GM12878 (cell line): Measurements from ENCODE around the gene SGMS1. TPM values are rescaled to one million over a fixed set of nuclear protein-coding genes. Genes with fewer than 3 reads are reported as not detected.

Experiments
- ATF3 ChIP-seq: IDR thresholded peaks from 2 replicates; pipeline ENCODE4 v1.6.1; 2011; ENCODE audit warnings: low read depth, mild to moderate bottlenecking, low read length, moderate library complexity, borderline replicate concordance; ENCODE audit errors: extremely low read depth
- BCL3 ChIP-seq: IDR thresholded peaks from 2 replicates; pipeline ENCODE4 v1.6.1; 2011; ENCODE audit warnings: borderline replicate concordance, low read depth, mild to moderate bottlenecking, moderate library complexity, low read length; ENCODE audit not compliant: insufficient read depth, poor library complexity, severe bottlenecking
- BMI1 ChIP-seq: fragments of 450-650 bp; IDR thresholded peaks from 2 replicates; pipeline ENCODE4 v1.6.1; 2016; ENCODE audit warnings: mild to moderate bottlenecking, moderate library complexity, borderline replicate concordance
- CBFB ChIP-seq: IDR thresholded peaks from 2 replicates; pipeline ENCODE4 v1.6.1; 2016; ENCODE audit warnings: antibody characterized with exemption, low read depth
- ETV6 ChIP-seq, 2 experiments: fragments of 450-650 bp in 1 of 2; IDR thresholded peaks in 1 of 2; conservative IDR thresholded peaks in 1 of 2; 2 replicates each; pipeline ENCODE4 v1.6.1; 2014; ENCODE audit warnings: antibody characterized with exemption in 1 of 2, borderline replicate concordance in 1 of 2, low read depth in 1 of 2, mild to moderate bottlenecking in 1 of 2, moderate library complexity in 1 of 2
- GABPA ChIP-seq: IDR thresholded peaks from 2 replicates; pipeline ENCODE4 v1.6.1; 2014; ENCODE audit warnings: antibody characterized with exemption, low read depth, mild to moderate bottlenecking, inconsistent platforms
- GATAD2B ChIP-seq: fragments of 450-650 bp; conservative IDR thresholded peaks from 2 replicates; pipeline ENCODE4 v1.6.1; 2017; ENCODE audit warnings: low read depth, mild to moderate bottlenecking, moderate library complexity
- HDAC6 ChIP-seq: fragments of 200-600 bp; sonication (generic); IDR thresholded peaks from one replicate; pipeline ENCODE4 v1.8.0; 2017; ENCODE audit warnings: antibody characterized with exemption; ENCODE audit not compliant: unreplicated experiment
- IKZF1 ChIP-seq: fragments of 450-650 bp; conservative IDR thresholded peaks from 2 replicates; pipeline ENCODE4 v1.6.1; 2017; ENCODE audit warnings: antibody characterized with exemption, mild to moderate bottlenecking
- IKZF2 ChIP-seq, 2 experiments: fragments of 450-650 bp; IDR thresholded peaks; 2 replicates each; pipeline ENCODE4 v1.6.1; 2017; ENCODE audit warnings: mild to moderate bottlenecking in 2 of 2, moderate library complexity in 2 of 2
- MEF2B ChIP-seq: fragments of 450-650 bp; IDR thresholded peaks from 2 replicates; pipeline ENCODE4 v1.6.1; 2018; ENCODE audit warnings: mild to moderate bottlenecking, moderate library complexity; ENCODE audit not compliant: partially characterized antibody, poor library complexity, severe bottlenecking
- NBN ChIP-seq: fragments of 450-650 bp; IDR thresholded peaks from 2 replicates; pipeline ENCODE4 v1.6.1; 2016
- RBBP5 ChIP-seq: fragments of 200-600 bp; sonication (generic); conservative IDR thresholded peaks from 2 replicates; pipeline ENCODE4 v1.6.1; 2016
- RUNX3 ChIP-seq: IDR thresholded peaks from 2 replicates; pipeline ENCODE4 v1.6.1; 2012; ENCODE audit warnings: low read length, inconsistent platforms
- SIN3A ChIP-seq: IDR thresholded peaks from 2 replicates; pipeline ENCODE4 v1.6.1; 2012; ENCODE audit warnings: low read depth, low read length, improper control_type of control experiment
- SIX5 ChIP-seq: IDR thresholded peaks from 2 replicates; pipeline ENCODE4 v1.6.1; 2011; ENCODE audit warnings: mild to moderate bottlenecking, low read depth, low read length, moderate library complexity; ENCODE audit not compliant: severe bottlenecking
- SMC3 ChIP-seq: IDR thresholded peaks from 2 replicates; pipeline ENCODE4 v1.6.1; 2011; ENCODE audit warnings: low read length, improper control_type of control experiment, borderline replicate concordance
- SPI1 ChIP-seq: IDR thresholded peaks from 2 replicates; pipeline ENCODE4 v1.6.1; 2011; ENCODE audit warnings: low read depth, mild to moderate bottlenecking, low read length, moderate library complexity, borderline replicate concordance; ENCODE audit not compliant: insufficient read depth
- SREBF1 ChIP-seq: IDR thresholded peaks from 2 replicates; pipeline ENCODE4 v1.6.1; 2012; ENCODE audit warnings: mild to moderate bottlenecking, low read length
- SUZ12 ChIP-seq: fragments of 200-600 bp; sonication (generic); IDR thresholded peaks from one replicate; pipeline ENCODE4 v1.6.1; 2018; ENCODE audit warnings: antibody characterized with exemption, mild to moderate bottlenecking; ENCODE audit not compliant: unreplicated experiment
- TARDBP ChIP-seq: IDR thresholded peaks from 2 replicates; pipeline ENCODE4 v1.6.1; 2016; ENCODE audit warnings: borderline replicate concordance
- YY1 ChIP-seq: IDR thresholded peaks from 2 replicates; pipeline ENCODE4 v1.6.1; 2011; ENCODE audit warnings: low read depth, mild to moderate bottlenecking, low read length
- ZBTB11 ChIP-seq: fragments of 450-650 bp; formaldehyde crosslinking; IDR thresholded peaks from 2 replicates; pipeline ENCODE4 v1.5.0; 2022; ENCODE audit warnings: mild to moderate bottlenecking, missing genetic modification characterization
- polyA plus RNA-seq, 11 experiments: library from polyadenylated mRNA; depleted of rRNA in 4 of 11; unstranded in 6 of 11; stranded (reverse) in 5 of 11; fragments of >200 nt; fragmentation: Nextera tagmentation in 4 of 11; fragmentation: Illumina TruSeq in 1 of 11; extraction: Ambion mirVana in 4 of 11; extraction: Trizol in 1 of 11; gene quantifications; 1 replicate in 1 of 11; 2 replicates in 10 of 11; pipeline versions ENCODE4 v1.2.1 to v1.2.3, GENCODE V29; 2011 to 2016; ENCODE audit warnings: inconsistent platforms in 2 of 11, missing spikeins in 2 of 11, low read depth in 1 of 11
- total RNA-seq, 4 experiments: library from RNA; depleted of rRNA in 3 of 4; stranded (reverse); fragments of >200 nt in 3 of 4; fragmentation: Illumina TruSeq in 1 of 4; extraction: Trizol in 1 of 4; gene quantifications; 2 replicates each; pipeline versions ENCODE4 v1.2.1 to v1.2.3, GENCODE V29; 2013 to 2021
- TF ChIP-seq, protein P1 (sequence below): fragments of 450-650 bp; IDR thresholded peaks from 2 replicates; pipeline ENCODE4 v1.6.1; 2014; ENCODE audit warnings: mild to moderate bottlenecking

The SGMS1 gene
- total and polyA plus RNA-seq, 10 of the 15 experiments (the other 5 are each of a cell fraction or from before 2014, with no cell fraction given), result 1.4 to 14.5 (median 4.9) TPM

DNA sequence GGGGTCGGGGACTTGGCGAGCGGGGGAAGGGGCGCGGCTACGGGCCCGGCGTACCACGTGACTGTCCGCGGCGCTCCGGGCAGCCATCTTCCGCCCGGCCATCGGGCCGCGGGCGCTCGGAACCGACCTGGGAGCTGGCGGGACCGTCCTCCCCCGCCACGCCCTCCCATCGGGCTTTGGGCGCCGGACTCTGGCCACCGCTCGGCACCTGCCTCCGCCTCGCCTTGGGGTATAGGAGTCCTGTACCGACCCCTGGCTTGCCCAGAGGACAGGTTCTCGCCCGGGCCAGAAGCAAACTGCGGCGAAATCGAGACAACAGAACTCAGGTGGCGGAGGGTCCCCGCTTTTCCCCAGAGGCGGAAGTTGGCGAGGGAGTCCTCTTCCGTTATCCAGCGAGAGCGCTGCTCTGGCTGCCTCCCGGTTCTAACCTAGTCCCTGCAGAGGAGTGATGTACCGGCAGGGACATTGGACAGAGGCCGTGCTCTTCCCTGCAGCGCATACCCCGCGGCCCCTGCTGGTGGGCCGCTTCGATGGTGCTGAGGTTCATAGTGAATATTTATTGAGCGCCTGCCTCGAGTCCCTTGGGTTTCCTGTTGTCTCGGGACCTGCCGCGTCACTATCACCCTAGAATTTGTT, 1.2 kb upstream of the SGMS1 start (continued):
- TF ChIP-seq GABPA (0 out of 2 replicates have a peak, but pooled peaks have one; percentile 32), SUZ12 (no peak), SREBF1 (no peak), SIX5 (no peak), HDAC6 (no peak), BMI1 (no peak), IKZF2 (IDR thresholded peaks at IDR 0.05) (no peak; a peak in 2 of 4 replicates), CBFB (no peak), IKZF1 (peak; percentile 53), ATF3 (0 out of 2 replicates have a peak, but pooled peaks have one; percentile 14), ETV6 (conservative IDR thresholded peaks at IDR 0.05 in 1 of 2, IDR thresholded peaks at IDR 0.05 in 1 of 2; ENCODE audit: borderline replicate concordance in 1 of 2, low read depth in 1 of 2) (no peak), GATAD2B (peak; percentile 99), ZBTB11 (0 out of 2 replicates have a peak, but pooled peaks have one; percentile 39), NBN (peak; percentile 38), SIN3A (0 out of 2 replicates have a peak, but pooled peaks have one; percentile 25), YY1 (peak; percentile 93), RBBP5 (no peak), SPI1 (no peak), MEF2B (peak; percentile 50), RUNX3 (no peak), TARDBP (no peak), BCL3 (no peak), SMC3 (peak; percentile 47)
- TF ChIP-seq, protein P1, sequence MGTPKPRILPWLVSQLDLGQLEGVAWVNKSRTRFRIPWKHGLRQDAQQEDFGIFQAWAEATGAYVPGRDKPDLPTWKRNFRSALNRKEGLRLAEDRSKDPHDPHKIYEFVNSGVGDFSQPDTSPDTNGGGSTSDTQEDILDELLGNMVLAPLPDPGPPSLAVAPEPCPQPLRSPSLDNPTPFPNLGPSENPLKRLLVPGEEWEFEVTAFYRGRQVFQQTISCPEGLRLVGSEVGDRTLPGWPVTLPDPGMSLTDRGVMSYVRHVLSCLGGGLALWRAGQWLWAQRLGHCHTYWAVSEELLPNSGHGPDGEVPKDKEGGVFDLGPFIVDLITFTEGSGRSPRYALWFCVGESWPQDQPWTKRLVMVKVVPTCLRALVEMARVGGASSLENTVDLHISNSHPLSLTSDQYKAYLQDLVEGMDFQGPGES, result peak; percentile 39; the same call in 1 of the 2 replicates
